Measurements from ENCODE around the gene PTK6. TPM values are rescaled to one million over a fixed set of nuclear protein-coding genes. Genes with fewer than 3 reads are reported as not detected.

Gene PTK6
- total and polyA plus RNA-seq, 2 of the 13 experiments (the other 11 are each of a cell fraction or from before 2014, with no cell fraction given): 0.08 TPM; not detected in 1

- TF ChIP-seq RAD51 (IDR thresholded peaks at IDR 0.05; ENCODE audit: borderline replicate concordance): no peak
- TF ChIP-seq ZNF274 (CRISPR knock-in tag; IDR thresholded peaks at IDR 0.05): no peak
- no peak; the same call in 1 of the 2 replicates for TF ChIP-seq ZNF605 (CRISPR knock-in tag; IDR thresholded peaks at IDR 0.05)
- TF ChIP-seq SIN3B (IDR thresholded peaks at IDR 0.05; ENCODE audit: low read length): no peak
- TF ChIP-seq HDAC2 (CRISPR knock-in tag; IDR thresholded peaks at IDR 0.05): no peak
- no peak for TF ChIP-seq SIN3A (IDR thresholded peaks at IDR 0.05; ENCODE audit: borderline replicate concordance, low read depth, low read length)
- TF ChIP-seq ZFP36L2 (CRISPR knock-in tag; IDR thresholded peaks at IDR 0.05): no peak
- TF ChIP-seq ZEB1 (IDR thresholded peaks at IDR 0.05; ENCODE audit: insufficient replicate concordance, low read depth): no peak
- no peak for TF ChIP-seq GTF3A (CRISPR knock-in tag; conservative IDR thresholded peaks at IDR 0.05)
- TF ChIP-seq ZNF850 (CRISPR knock-in tag; conservative IDR thresholded peaks at IDR 0.05): no peak
- no peak for TF ChIP-seq THYN1 (CRISPR knock-in tag; IDR thresholded peaks at IDR 0.05; ENCODE audit: borderline replicate concordance, low read depth)
- TF ChIP-seq ZNF234 (CRISPR knock-in tag; conservative IDR thresholded peaks at IDR 0.05): no peak
- no peak for TF ChIP-seq ZNF569 (CRISPR knock-in tag; IDR thresholded peaks at IDR 0.05; ENCODE audit: borderline replicate concordance)
- no peak for TF ChIP-seq NR2C2 (CRISPR knock-in tag; IDR thresholded peaks at IDR 0.05; ENCODE audit: borderline replicate concordance)
- no peak for TF ChIP-seq SNRNP70 (IDR thresholded peaks at IDR 0.05; ENCODE audit: low read depth, low read length)
- no peak for TF ChIP-seq TMF1 (CRISPR knock-in tag; IDR thresholded peaks at IDR 0.05; ENCODE audit: low read depth)
- TF ChIP-seq, protein P1, sequence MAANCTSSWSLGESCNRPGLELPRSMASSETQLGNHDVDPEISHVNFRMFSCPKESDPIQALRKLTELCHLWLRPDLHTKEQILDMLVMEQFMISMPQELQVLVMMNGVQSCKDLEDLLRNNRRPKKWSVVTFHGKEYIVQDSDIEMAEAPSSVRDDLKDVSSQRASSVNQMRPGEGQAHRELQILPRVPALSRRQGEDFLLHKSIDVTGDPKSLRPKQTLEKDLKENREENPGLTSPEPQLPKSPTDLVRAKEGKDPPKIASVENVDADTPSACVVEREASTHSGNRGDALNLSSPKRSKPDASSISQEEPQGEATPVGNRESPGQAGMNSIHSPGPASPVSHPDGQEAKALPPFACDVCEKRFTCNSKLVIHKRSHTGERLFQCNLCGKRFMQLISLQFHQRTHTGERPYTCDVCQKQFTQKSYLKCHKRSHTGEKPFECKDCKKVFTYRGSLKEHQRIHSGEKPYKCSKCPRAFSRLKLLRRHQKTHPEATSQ (CRISPR knock-in tag; IDR thresholded peaks at IDR 0.05; ENCODE audit: borderline replicate concordance): no peak
- no peak for TF ChIP-seq ZBTB2 (CRISPR knock-in tag; IDR thresholded peaks at IDR 0.05; ENCODE audit: low read depth)
- no peak for TF ChIP-seq ZXDC (CRISPR knock-in tag; IDR thresholded peaks at IDR 0.05)
- no peak for TF ChIP-seq EZH2 (conservative IDR thresholded peaks at IDR 0.05; ENCODE audit: low read depth, low read length)
- TF ChIP-seq, protein P2, sequence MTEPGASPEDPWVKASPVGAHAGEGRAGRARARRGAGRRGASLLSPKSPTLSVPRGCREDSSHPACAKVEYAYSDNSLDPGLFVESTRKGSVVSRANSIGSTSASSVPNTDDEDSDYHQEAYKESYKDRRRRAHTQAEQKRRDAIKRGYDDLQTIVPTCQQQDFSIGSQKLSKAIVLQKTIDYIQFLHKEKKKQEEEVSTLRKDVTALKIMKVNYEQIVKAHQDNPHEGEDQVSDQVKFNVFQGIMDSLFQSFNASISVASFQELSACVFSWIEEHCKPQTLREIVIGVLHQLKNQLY (CRISPR knock-in tag; IDR thresholded peaks at IDR 0.05): peak; percentile 99
- TF ChIP-seq HNF4G (IDR thresholded peaks at IDR 0.05; ENCODE audit: borderline replicate concordance, low read depth, low read length): no peak
- TF ChIP-seq HNF4G (CRISPR knock-in tag; IDR thresholded peaks at IDR 0.05; ENCODE audit: borderline replicate concordance, low read depth): no peak
- no peak for TF ChIP-seq ZNF879 (CRISPR knock-in tag; IDR thresholded peaks at IDR 0.05)
- 0 out of 2 replicates have a peak, but pooled peaks have one; percentile 26 for TF ChIP-seq ZSCAN29 (CRISPR knock-in tag; conservative IDR thresholded peaks at IDR 0.05)
- no peak for TF ChIP-seq ZNF331 (CRISPR knock-in tag; IDR thresholded peaks at IDR 0.05)
- TF ChIP-seq ZNF3 (CRISPR knock-in tag; IDR thresholded peaks at IDR 0.05): no peak
Observed at GRCh38 chr20:63577317-63577894, 40.2 kb upstream of the PTK6 start (continued).

All from HepG2 (cell line).